ENCODE measurements around the gene RFESD. TPM values are rescaled to one million over a fixed set of nuclear protein-coding genes. Genes with fewer than 3 reads are reported as not detected.
A peak's percentile ranks its signal among the peaks of the same experiment; 100 is the strongest.
"Not testable (repeated sequence)": the region's sequence is repeated elsewhere in the genome, so short reads cannot be mapped to it uniquely, and the experiment has no call there.

RFESD gene
- total and polyA plus RNA-seq, 3 donors from 2014 or later = 11.8 to 25.1 (median 12.8) TPM

- Histone ChIP-seq H3K27ac (no peak overlapping the region), H3K27me3 (no peaks in the 10 kb centered on the region), H3K36me3 (ENCODE audit: low read depth, missing control alignments) (no peaks in the 10 kb centered on the region), H3K4me3 (no peak overlapping the region), H3K9me3 (no peaks in the 10 kb centered on the region), H3K4me1 (no peaks in the 10 kb centered on the region)
- intact Hi-C loops (cut with DNase I; ENCODE audit: low total_unique reads) = no loop called here
- no peak for DNase-seq
- TF ChIP-seq POLR2A (IDR thresholded peaks at IDR 0.05) (no peak), CTCF (IDR thresholded peaks at IDR 0.05) (no peak)
Measured at GRCh38 chr5:95701074-95701473, 54.5 kb downstream of the RFESD start.

- intact Hi-C loops (cut with DNase I; ENCODE audit: low total_unique reads) = no loop called here
- no peaks in the 10 kb centered on the region for H3K36me3 ChIP-seq (ENCODE audit: low read depth, missing control alignments)
- TF ChIP-seq POLR2A (IDR thresholded peaks at IDR 0.05) = no peak
- TF ChIP-seq CTCF (IDR thresholded peaks at IDR 0.05) = no peak
- DNase-seq = peak; percentile 26
- H3K27ac ChIP-seq = no peak overlapping the region
- 24 to 41% methylated on average over 1 of the region's 1 CpG for WGBS, 2 donors
- no peak overlapping the region for H3K4me3 ChIP-seq
- H3K4me1 ChIP-seq = no peaks in the 10 kb centered on the region
- no peaks in the 10 kb centered on the region for H3K9me3 ChIP-seq
- H3K27me3 ChIP-seq = no peaks in the 10 kb centered on the region
Measured at GRCh38 chr5:95704150-95704549, 57.6 kb downstream of the RFESD start.

DNA sequence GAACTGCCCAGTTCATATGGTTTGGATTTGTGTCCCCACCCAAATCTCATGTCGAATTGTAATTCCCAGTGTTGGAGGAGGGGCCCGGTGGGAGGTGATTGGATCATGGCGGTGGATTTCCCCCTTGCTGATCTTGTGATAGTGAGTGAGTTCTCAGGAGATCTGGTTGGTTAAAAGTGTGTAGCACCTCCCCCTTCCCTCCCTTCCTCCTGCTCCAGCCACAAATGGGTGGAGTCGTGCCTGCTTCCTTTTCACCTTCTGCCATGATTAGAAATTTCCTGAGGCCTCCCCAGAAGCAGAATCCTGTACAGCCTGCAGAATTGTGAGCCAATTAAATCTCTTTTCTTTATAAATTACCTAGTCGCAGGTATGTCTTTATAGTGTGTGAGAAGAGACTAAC is 59.6 kb downstream of the RFESD start:
- H3K27ac ChIP-seq; H3K27me3 ChIP-seq; DNase-seq; intact Hi-C loops (cut with DNase I; ENCODE audit: low total_unique reads); H3K4me3 ChIP-seq; H3K9me3 ChIP-seq; H3K4me1 ChIP-seq; H3K36me3 ChIP-seq (ENCODE audit: low read depth, missing control alignments): not testable (repeated sequence)
- 91 to 96% methylated on average over 5 of the region's 5 CpGs for WGBS, 2 donors

GRCh38 chr5:95707055-95707454 is 60.5 kb downstream of the RFESD start:
- Histone ChIP-seq H3K4me3 (no peak overlapping the region), H3K36me3 (ENCODE audit: low read depth, missing control alignments) (no peaks in the 10 kb centered on the region), H3K9me3 (no peaks in the 10 kb centered on the region), H3K4me1 (peaks cover 5% of the 10 kb centered on the region), H3K27ac (no peak overlapping the region), H3K27me3 (no peaks in the 10 kb centered on the region)
- DNase-seq = no peak
- WGBS, 2 donors = 74 to 82% methylated on average over 9 of the region's 9 CpGs
- no peak for TF ChIP-seq POLR2A (IDR thresholded peaks at IDR 0.05)
- TF ChIP-seq CTCF (IDR thresholded peaks at IDR 0.05) = no peak
- intact Hi-C loops (cut with DNase I; ENCODE audit: low total_unique reads) = no loop called here

Other genes with a start within 250 kb of the RFESD start
- 10 to 100 TPM; 45.8 to 50.6 TPM for gene SKIC3, start 91.8 kb upstream of the RFESD start, total RNA-seq
- 10.3 TPM for gene SKIC3, start 91.8 kb upstream of the RFESD start, polyA plus RNA-seq (ENCODE audit: insufficient read depth, low read depth, low replicate concordance)
- 1 to 10 TPM; 5.8 to 6.8 TPM for gene ARSK, start 91.7 kb upstream of the RFESD start, total RNA-seq
- 2.4 TPM for gene ARSK, start 91.7 kb upstream of the RFESD start, polyA plus RNA-seq (ENCODE audit: insufficient read depth, low read depth, low replicate concordance)
- under 1 TPM; 0.87 to 0.99 TPM for gene GPR150, start 26.7 kb upstream of the RFESD start, total RNA-seq
- 0.45 TPM for gene GPR150, start 26.7 kb upstream of the RFESD start, polyA plus RNA-seq (ENCODE audit: insufficient read depth, low read depth, low replicate concordance)
- 10 to 100 TPM in 1 of 2 donors, 1 to 10 TPM in 1; 7.4 to 21.2 TPM for gene SPATA9, start 36.2 kb downstream of the RFESD start, total RNA-seq
- 36.9 TPM for gene SPATA9, start 36.2 kb downstream of the RFESD start, polyA plus RNA-seq (ENCODE audit: insufficient read depth, low read depth, low replicate concordance)
- gene RHOBTB3, start 84.6 kb downstream of the RFESD start, total RNA-seq = 100 to 1,000 TPM; 163 to 190 TPM
- gene RHOBTB3, start 84.6 kb downstream of the RFESD start, polyA plus RNA-seq (ENCODE audit: insufficient read depth, low read depth, low replicate concordance) = 44.1 TPM
- gene GLRX, start 175.9 kb downstream of the RFESD start, total RNA-seq = 1 to 10 TPM; 4.5 to 5.4 TPM
- 15.0 TPM for gene GLRX, start 175.9 kb downstream of the RFESD start, polyA plus RNA-seq (ENCODE audit: insufficient read depth, low read depth, low replicate concordance)

Data from testis (tissue), 3 donors.